Measurements from ENCODE around the gene PWP2.
"Not testable (repeated sequence)": the region's sequence is repeated elsewhere in the genome, so short reads cannot be mapped to it uniquely, and the experiment has no call there.

DNA sequence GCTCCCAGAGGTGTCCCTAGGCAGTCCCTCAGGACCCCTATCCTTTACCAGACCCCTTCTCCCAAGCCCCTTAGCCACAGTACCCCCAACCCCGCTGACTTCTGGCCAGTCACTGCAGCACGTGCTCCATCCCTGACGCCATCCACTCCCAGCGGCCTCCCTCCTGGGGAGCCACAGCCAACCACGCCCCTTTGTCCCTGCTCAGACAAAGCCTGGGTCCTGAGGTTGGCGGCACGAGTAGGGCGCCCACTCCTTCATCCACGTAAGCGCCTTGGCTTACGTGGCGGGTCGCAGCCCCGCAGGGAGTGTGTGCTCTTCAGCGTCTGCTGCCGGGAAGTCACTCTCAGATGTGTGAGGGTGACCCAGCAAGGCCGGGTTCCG lies 33.3 kb downstream of the PWP2 start:
- not testable (repeated sequence) for TF ChIP-seq FOXA1 (IDR thresholded peaks at IDR 0.05); ELF4 (IDR thresholded peaks at IDR 0.05); BHLHE40 (IDR thresholded peaks at IDR 0.05; ENCODE audit: borderline replicate concordance); ARNT (IDR thresholded peaks at IDR 0.05); SUZ12 (IDR thresholded peaks at IDR 0.05); ZNF384 (IDR thresholded peaks at IDR 0.05); SP1 (IDR thresholded peaks at IDR 0.05); TARDBP (IDR thresholded peaks at IDR 0.05)

All from HEK293T (cell line).